ENCODE measurements around the gene PRKACG. TPM values are rescaled to one million over a fixed set of nuclear protein-coding genes. Genes with fewer than 3 reads are reported as not detected.
A peak's percentile ranks its signal among the peaks of the same experiment; 100 is the strongest.

PRKACG gene
- total RNA-seq, 1 donor from 2014 or later = not detected

- no peak for DNase-seq (ENCODE audit: low spot score)
- intact Hi-C loops (cut with DNase I) = no loop called here
- ATAC-seq = no peak
Observed at GRCh38 chr9:69029535-69029934, 15.6 kb upstream of the PRKACG start.

GRCh38 chr9:69028754-69029153, 14.8 kb upstream of the PRKACG start:
- no peak for ATAC-seq
- intact Hi-C loops (cut with DNase I) = no loop called here
- DNase-seq (ENCODE audit: low spot score) = no peak

DNA sequence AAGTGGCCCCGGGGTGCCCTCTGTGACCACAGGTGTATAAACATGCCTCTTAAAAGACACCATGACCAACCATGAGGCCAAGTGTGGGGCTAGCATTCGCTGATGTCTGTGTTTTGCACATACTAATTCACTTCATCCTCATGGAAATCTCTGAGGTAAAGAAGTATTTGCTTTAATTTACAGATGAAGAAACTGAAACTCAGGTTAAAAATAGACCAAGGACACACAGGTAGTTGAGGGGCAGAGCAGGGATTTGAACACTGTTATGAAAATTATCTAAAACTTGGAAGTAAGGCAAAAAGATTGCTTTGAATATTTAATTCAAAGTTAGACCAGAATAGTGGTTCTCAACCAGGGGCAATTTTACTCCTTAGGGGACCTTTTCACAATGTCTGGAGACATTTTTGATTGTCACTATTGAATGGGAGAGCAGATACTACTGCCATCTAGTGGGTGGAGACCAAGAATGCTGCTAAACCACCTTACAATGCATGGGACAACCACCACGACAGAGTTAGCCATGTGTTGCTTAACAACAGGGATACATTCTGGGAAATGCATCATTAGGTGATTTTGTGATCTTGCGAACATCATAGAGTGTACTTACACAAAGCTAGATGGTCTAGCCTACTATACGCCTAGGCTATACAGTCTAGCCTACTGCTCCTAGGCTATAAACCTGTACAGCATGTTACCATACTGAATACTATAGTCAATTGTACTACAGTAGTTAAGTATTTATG, 13.6 kb upstream of the PRKACG start:
- ATAC-seq (peak; percentile 76), DNase-seq (ENCODE audit: low spot score) (no peak)
- intact Hi-C loops (cut with DNase I) = no loop called here

- intact Hi-C loops (cut with DNase I) = no loop called here
Observed at GRCh38 chr9:69023650-69024049, 9.7 kb upstream of the PRKACG start.

DNA sequence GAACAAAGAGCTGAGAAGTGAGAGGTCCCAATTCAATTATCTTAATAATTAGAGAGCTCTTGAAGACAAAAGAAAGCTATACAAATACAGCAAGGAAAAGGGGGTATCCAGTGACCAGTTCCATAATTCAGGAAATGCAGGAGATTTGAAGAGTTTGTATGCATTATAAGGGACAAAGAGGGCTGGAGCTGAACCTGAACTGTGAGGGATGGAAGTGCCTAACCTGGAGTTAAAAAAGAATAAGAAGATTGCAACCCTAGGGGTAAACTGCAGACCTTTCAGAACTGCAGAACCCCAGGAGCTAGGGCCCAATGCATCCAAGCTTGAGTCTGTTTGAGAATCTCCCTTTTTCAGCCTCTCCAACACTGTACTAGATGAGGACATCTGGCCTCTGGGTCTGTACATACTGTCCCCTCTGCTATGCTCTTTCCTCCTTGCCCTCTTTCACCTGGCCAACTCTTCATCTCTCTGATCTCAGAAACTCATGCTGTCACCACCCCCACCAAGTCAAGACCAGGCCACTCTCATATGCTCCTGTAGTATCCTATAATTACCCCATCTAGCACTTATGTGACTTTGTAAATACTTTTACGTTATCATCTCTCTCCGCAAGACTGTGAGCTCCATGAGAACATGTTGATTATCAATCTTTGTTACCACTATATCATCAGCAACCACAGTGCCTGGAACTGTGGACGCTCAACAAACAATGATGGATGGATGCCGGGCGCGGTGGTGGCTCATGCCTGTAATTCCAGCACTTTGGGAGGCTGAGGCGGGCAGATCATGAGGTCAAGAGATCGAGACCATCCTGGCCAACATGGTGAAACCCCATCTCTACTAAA, 6.6 kb upstream of the PRKACG start:
- intact Hi-C loops (cut with DNase I) = no loop called here
- ATAC-seq = no peak
- no peak for DNase-seq (ENCODE audit: low spot score)

More at GRCh38 chr9:69023650-69024049, 9.7 kb upstream of the PRKACG start:
- DNase-seq (ENCODE audit: low spot score) (no peak), ATAC-seq (no peak)

DNA sequence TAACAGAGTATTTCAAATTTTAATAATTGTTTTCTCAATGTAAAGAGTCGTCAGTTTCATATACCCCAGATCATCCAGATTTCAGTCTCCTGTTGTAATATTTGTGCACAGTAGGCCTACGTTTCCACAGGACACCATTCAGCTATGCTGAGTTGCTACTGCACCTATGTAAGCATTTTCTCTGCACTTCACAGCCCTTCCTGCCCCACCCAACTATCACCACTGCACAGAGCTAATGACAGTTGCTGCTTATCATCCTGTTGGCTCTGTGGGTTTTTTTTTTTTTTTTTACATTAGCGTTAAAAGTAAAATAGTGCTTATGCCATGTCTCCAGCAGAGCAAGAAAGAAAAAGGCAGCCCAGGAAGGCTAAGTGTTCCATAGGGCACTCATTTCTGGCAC, 5.9 kb upstream of the PRKACG start:
- no peak for ATAC-seq
- intact Hi-C loops (cut with DNase I) = loop anchor here (10.0 kb wide), 1 partner anchor 225 kb away; no protein-coding TSS in a partner anchor
- DNase-seq (ENCODE audit: low spot score) = no peak

- intact Hi-C loops (cut with DNase I) = loop anchor here (10.0 kb wide), 1 partner anchor 224 kb away; no protein-coding TSS in a partner anchor
- ATAC-seq (no peak), DNase-seq (ENCODE audit: low spot score) (no peak)
Observed at GRCh38 chr9:69018737-69019136, 4.8 kb upstream of the PRKACG start.

DNA sequence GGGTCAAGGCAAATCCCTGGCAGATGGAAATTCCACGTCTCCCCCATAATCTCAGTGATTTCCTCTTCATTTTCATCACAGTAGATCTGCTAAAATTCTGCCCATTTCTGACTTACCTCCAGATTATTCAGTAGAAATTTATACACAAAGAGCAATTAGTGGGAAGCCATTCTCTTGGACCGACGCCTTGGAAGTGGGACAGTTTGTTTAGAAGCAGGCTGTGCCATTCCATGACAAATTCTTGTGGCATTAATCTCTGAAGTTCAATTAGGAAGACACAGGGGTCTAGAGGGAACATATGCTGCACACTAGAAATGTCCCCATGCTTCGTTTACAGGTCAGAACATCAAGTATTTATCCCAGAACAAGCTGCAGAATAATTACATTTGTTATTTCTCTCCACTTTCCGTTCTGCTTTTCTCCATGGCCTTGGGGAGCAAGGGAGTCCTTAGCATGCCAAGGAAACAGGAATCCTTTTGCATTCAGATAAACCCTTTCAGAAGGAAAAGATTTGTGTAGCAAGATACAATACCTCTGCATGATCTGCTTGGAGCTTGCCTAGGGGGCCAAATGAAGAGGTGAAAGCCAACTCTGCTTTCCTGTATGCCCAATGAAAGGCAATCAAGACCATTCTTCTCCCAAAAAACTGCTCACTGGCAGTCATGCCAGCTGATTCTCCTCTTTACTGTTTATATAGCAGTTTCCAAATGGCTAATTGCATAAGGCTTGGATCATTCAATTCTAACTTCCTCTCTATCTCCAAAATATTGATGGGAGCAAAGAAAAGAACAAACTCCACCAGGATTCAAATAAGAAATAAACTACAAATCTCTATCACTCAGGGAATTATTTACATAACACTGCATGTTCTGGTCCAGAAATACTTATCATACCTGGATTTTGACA, 2.5 kb upstream of the PRKACG start:
- DNase-seq (ENCODE audit: low spot score) (no peak), ATAC-seq (no peak)
- intact Hi-C loops (cut with DNase I) = loop anchor here (10.0 kb wide), 1 partner anchor 222 kb away; no protein-coding TSS in a partner anchor

DNA sequence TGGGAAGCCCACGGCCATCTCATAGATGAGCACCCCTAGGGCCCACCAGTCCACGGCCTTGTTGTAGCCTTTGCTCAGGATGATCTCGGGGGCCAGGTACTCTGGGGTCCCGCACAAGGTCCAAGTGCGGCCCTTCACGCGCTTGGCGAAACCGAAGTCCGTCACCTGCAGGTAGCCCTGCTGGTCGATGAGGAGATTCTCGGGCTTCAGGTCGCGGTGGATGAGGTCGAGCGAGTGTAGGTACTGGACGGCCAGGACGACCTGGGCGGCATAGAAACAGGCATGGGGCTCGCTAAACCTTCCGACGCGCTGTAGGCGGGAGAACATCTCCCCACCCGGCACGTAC, 558 bp downstream of the PRKACG start:
- intact Hi-C loops (cut with DNase I) = loop anchor here (10.0 kb wide), 1 partner anchor 219 kb away; no protein-coding TSS in a partner anchor
- DNase-seq (ENCODE audit: low spot score) (no peak), ATAC-seq (no peak)

DNA sequence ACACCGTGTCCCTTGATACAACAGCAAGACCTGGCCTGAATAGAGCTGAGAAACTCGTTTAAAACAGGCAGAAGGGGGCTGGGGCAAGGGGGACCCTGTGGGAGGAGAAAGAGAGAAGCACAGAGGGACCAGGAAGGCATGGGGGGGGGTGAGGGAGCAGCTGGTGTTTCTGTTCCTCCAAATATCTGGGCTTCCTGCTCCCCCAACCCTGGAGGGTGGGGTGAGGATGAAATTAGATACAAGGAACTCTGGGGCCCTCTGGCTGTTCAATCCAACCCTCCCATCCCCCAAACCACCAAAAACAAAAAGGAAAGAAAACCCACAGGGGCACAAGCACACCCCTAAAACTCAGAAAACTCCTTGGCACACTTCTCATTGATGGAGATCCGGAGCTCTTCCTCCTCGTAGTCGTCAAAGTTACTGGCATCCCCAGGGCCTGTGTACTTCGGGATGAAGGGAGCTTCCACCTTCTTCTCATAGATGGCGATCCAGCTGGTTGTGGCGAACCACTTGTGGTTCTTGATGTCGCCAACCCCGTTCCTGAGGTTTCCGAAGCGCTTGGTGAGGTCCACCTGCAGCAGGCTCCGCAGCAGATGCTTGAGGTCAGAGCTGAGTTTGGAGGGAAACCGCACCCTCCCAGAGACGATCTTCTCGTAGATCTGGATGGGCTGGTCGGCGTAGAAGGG, 1.1 kb downstream of the PRKACG start:
- no peak for ATAC-seq
- intact Hi-C loops (cut with DNase I) = loop anchor here (10.0 kb wide), 1 partner anchor 218 kb away; no protein-coding TSS in a partner anchor
- DNase-seq (ENCODE audit: low spot score) = no peak

DNA sequence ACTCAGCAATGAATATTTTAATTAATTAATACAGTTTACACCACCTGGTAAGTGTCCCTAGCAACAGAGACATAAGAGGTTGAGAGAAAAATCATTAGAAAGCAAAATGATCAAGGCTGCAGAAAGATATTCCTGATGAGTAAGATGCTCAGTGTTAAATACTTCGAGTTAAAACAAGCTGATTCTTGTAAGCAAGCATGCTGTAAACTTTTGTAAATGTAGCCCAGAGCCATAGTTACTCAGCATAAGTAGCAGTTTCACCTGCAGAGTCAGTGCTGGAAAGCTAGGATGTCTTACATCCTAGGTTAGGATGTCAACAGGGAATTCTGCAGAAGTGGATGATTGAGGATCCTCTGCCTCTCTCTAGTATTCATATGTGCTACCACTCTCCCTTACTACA, 4.2 kb downstream of the PRKACG start:
- intact Hi-C loops (cut with DNase I) = loop anchor here (10.0 kb wide), 1 partner anchor 215 kb away; no protein-coding TSS in a partner anchor
- ATAC-seq = no peak
- no peak for DNase-seq (ENCODE audit: low spot score)

DNA sequence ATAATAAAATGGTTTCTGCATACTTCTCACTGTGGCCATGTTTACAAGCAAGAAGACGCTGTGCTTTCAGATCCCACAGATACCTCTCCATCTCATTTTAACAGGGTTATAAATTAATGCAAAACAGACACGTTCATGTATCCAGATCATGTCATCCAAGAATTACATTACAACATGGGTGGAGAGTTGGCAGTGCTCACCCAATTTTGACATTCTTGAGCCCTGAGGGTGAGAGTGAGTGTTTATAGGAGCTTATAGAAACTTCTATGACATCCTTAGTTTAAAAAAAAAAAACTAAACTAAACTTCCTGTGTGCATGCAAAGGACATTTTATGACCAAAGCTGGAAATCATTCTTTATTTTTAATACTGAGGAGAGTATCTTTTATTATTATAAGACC, 9.1 kb downstream of the PRKACG start:
- intact Hi-C loops (cut with DNase I) = no loop called here
- DNase-seq (ENCODE audit: low spot score) (no peak), ATAC-seq (no peak)

DNA sequence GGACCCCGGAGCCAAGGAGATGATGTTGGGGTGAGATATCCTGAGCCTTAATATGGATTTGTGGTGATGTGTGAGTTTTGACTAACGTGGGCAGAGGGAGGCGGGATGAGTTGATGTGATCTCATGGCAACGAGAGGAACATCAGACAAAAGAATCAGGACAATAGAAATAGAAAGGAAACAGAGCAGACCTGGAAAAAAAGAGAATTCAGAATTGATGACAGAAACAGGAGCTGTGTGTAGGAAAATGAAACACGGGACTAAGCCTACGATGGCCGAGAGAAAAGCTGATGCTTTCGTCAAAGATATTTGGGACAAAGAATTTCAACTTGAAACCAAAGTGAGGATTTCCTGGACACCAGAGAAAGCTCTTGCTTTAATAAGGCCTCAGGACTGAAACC, 10.9 kb downstream of the PRKACG start:
- intact Hi-C loops (cut with DNase I) = no loop called here

DNA sequence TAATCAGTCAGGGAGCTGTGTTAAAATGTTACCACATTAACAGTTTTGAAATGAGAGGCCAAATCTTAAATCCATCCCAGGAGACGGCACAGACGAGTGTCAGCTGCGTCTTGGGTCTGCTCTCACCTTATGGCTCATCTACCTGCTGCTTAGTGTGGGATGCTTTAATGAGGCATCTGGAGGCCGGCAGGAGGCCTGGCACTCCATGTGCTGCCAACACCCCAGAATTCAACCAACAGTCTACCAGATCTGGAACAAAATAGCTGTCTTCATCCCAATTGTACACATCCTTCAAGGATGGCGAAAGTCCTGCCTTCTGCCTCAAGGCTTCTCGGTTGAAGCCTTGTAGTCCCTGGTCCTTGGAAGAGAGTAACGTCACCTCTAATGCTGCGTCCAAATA, 12.0 kb downstream of the PRKACG start:
- ATAC-seq (no peak), DNase-seq (ENCODE audit: low spot score) (no peak)
- intact Hi-C loops (cut with DNase I) = no loop called here

More for the DNA sequence above, 10.9 kb downstream of the PRKACG start:
- ATAC-seq (no peak), DNase-seq (ENCODE audit: low spot score) (no peak)

DNA sequence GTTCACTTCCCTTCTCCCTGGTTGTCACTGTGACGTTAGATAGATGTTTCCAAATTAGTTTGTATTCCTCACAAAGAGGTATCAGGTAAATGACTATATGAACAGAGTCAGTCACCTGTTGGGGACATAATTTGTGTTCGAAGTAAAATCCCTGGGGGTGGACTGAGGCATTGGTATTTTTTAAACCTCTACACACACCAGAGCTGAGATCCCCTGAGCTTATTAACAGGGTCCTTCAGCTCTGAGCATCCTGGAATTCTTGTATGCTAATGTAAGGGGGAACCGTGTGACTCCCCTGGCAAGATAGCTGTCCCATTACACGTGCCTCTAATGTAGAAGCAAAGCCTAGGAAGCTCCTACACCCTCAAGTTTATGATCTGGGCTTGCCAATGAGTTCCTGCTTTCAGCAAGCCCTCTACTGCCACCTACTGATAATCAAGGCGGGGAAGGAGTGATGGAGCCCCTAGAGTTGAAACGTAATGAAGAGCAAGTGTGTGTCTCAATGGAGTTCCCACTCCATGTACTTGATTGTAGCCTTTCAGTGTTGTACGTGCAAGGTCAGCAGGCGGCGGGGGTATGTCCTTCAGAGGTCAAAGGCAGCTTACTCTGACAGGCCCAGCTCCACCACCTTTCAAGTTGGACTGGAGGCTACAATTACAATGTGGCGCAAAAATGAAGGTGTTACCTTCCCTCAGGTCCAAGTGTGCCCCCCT, 14.4 kb downstream of the PRKACG start:
- peak; percentile 92 for ATAC-seq
- peak; percentile 66 for DNase-seq (ENCODE audit: low spot score)
- intact Hi-C loops (cut with DNase I) = no loop called here

- ATAC-seq (peak; percentile 18), DNase-seq (ENCODE audit: low spot score) (no peak)
- intact Hi-C loops (cut with DNase I) = no loop called here
Observed at GRCh38 chr9:68998812-68999211, 15.1 kb downstream of the PRKACG start.

DNA sequence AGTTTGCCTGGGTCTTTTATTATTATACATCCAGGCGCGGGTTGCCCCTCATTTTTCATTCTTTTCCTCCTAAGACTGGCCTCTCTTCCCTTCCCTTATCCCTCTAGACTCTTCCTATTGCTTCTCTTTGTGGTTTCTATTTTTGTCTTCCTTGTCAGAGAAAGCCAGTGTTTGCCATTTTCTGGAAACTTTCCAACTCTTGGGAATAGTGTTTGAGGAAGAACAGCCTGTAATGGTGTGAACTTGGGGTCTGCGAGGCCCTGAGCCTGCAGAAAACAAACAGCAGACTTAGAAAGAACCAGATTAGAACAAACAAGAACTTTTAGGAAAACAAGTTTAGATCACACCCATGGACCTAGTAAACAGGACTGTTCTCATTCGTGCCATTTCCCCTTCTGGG, 15.5 kb downstream of the PRKACG start:
- intact Hi-C loops (cut with DNase I) = no loop called here
- no peak for ATAC-seq
- DNase-seq (ENCODE audit: low spot score) = no peak

DNA sequence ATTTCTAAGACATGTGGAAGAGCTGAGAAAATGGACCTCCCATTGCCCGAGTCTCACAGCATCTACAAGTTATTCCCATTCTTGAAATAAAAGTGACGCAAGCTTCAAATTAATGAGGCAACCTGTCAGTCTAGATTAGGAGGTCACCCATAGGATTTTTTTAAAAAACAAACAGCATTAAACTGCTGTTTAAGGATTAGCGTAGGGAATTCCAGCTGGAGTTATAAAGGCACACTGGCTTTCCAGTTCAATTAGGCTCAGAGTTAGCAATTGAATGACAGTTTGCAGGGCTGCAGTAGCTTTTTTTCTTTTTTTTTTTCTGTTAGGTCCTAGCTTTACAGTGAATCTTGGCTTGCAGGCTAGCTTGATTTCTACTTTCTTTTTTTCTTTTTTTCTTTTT, 16.2 kb downstream of the PRKACG start:
- ATAC-seq = no peak
- no peak for DNase-seq (ENCODE audit: low spot score)
- intact Hi-C loops (cut with DNase I) = no loop called here
